ENCODE measurements around the gene TMED9. TPM values are rescaled to one million over a fixed set of nuclear protein-coding genes. Genes with fewer than 3 reads are reported as not detected.

Gene TMED9
- total and polyA plus RNA-seq, 9 of the 15 experiments (the other 6 are each of a cell fraction or from before 2014, with no cell fraction given): 43.7 to 301 (median 90.0) TPM

DNA sequence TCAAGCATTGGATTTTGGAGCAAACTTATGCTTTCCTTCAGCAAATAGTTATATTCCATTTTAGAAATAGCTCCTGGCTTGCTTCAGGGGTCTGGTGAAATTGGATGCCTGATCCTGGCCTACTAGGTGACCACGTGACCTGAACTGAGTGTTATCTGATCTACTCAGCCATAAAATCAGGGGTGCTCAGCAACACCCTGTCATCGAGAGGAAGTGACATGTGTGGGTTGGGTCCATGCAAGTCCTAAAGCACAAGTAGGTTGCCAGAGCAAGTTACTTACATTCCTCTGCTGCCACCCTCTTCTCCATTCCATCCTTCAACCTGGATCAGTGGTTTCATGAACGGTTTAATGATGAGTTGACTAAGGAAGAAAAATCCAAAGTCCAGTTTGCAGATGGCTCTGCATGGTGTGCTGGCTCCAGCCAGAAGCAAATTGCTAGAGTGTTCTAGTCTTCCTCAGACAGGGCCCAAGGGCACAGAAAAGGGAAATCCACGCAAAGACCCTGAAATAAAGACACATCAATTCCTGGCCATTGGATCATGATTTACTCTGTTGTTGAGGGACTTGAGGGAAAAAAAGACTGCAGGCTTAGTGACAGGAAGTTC is 34.9 kb upstream of the TMED9 start (continued):
- TF ChIP-seq, protein P1, sequence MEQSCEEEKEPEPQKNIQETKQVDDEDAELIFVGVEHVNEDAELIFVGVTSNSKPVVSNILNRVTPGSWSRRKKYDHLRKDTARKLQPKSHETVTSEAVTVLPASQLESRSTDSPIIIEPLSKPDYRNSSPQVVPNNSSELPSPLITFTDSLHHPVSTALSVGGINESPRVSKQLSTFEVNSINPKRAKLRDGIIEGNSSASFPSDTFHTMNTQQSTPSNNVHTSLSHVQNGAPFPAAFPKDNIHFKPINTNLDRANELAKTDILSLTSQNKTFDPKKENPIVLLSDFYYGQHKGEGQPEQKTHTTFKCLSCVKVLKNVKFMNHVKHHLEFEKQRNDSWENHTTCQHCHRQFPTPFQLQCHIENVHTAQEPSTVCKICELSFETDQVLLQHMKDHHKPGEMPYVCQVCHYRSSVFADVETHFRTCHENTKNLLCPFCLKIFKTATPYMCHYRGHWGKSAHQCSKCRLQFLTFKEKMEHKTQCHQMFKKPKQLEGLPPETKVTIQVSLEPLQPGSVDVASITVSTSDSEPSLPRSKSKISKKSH (CRISPR knock-in tag; IDR thresholded peaks at IDR 0.05): no peak
- TF ChIP-seq CTBP1 (IDR thresholded peaks at IDR 0.05; ENCODE audit: borderline replicate concordance): peak; percentile 42; the same call in 1 of the 2 replicates
- TF ChIP-seq, protein P2, sequence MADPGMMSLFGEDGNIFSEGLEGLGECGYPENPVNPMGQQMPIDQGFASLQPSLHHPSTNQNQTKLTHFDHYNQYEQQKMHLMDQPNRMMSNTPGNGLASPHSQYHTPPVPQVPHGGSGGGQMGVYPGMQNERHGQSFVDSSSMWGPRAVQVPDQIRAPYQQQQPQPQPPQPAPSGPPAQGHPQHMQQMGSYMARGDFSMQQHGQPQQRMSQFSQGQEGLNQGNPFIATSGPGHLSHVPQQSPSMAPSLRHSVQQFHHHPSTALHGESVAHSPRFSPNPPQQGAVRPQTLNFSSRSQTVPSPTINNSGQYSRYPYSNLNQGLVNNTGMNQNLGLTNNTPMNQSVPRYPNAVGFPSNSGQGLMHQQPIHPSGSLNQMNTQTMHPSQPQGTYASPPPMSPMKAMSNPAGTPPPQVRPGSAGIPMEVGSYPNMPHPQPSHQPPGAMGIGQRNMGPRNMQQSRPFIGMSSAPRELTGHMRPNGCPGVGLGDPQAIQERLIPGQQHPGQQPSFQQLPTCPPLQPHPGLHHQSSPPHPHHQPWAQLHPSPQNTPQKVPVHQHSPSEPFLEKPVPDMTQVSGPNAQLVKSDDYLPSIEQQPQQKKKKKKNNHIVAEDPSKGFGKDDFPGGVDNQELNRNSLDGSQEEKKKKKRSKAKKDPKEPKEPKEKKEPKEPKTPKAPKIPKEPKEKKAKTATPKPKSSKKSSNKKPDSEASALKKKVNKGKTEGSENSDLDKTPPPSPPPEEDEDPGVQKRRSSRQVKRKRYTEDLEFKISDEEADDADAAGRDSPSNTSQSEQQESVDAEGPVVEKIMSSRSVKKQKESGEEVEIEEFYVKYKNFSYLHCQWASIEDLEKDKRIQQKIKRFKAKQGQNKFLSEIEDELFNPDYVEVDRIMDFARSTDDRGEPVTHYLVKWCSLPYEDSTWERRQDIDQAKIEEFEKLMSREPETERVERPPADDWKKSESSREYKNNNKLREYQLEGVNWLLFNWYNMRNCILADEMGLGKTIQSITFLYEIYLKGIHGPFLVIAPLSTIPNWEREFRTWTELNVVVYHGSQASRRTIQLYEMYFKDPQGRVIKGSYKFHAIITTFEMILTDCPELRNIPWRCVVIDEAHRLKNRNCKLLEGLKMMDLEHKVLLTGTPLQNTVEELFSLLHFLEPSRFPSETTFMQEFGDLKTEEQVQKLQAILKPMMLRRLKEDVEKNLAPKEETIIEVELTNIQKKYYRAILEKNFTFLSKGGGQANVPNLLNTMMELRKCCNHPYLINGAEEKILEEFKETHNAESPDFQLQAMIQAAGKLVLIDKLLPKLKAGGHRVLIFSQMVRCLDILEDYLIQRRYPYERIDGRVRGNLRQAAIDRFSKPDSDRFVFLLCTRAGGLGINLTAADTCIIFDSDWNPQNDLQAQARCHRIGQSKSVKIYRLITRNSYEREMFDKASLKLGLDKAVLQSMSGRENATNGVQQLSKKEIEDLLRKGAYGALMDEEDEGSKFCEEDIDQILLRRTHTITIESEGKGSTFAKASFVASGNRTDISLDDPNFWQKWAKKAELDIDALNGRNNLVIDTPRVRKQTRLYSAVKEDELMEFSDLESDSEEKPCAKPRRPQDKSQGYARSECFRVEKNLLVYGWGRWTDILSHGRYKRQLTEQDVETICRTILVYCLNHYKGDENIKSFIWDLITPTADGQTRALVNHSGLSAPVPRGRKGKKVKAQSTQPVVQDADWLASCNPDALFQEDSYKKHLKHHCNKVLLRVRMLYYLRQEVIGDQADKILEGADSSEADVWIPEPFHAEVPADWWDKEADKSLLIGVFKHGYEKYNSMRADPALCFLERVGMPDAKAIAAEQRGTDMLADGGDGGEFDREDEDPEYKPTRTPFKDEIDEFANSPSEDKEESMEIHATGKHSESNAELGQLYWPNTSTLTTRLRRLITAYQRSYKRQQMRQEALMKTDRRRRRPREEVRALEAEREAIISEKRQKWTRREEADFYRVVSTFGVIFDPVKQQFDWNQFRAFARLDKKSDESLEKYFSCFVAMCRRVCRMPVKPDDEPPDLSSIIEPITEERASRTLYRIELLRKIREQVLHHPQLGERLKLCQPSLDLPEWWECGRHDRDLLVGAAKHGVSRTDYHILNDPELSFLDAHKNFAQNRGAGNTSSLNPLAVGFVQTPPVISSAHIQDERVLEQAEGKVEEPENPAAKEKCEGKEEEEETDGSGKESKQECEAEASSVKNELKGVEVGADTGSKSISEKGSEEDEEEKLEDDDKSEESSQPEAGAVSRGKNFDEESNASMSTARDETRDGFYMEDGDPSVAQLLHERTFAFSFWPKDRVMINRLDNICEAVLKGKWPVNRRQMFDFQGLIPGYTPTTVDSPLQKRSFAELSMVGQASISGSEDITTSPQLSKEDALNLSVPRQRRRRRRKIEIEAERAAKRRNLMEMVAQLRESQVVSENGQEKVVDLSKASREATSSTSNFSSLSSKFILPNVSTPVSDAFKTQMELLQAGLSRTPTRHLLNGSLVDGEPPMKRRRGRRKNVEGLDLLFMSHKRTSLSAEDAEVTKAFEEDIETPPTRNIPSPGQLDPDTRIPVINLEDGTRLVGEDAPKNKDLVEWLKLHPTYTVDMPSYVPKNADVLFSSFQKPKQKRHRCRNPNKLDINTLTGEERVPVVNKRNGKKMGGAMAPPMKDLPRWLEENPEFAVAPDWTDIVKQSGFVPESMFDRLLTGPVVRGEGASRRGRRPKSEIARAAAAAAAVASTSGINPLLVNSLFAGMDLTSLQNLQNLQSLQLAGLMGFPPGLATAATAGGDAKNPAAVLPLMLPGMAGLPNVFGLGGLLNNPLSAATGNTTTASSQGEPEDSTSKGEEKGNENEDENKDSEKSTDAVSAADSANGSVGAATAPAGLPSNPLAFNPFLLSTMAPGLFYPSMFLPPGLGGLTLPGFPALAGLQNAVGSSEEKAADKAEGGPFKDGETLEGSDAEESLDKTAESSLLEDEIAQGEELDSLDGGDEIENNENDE (IDR thresholded peaks at IDR 0.05; ENCODE audit: low read depth, low read length): no peak
- peak; percentile 87 for TF ChIP-seq CREM (IDR thresholded peaks at IDR 0.05; ENCODE audit: low read depth)
- TF ChIP-seq, protein P3, sequence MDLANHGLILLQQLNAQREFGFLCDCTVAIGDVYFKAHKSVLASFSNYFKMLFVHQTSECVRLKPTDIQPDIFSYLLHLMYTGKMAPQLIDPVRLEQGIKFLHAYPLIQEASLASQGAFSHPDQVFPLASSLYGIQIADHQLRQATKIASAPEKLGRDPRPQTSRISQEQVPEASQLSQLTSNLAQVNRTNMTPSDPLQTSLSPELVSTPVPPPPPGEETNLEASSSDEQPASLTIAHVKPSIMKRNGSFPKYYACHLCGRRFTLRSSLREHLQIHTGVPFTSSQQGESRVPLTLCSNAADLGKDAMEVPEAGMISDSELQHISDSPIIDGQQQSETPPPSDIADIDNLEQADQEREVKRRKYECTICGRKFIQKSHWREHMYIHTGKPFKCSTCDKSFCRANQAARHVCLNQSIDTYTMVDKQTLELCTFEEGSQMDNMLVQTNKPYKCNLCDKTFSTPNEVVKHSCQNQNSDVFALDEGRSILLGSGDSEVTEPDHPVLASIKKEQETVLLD (IDR thresholded peaks at IDR 0.05): peak; percentile 13; the same call in 1 of the 2 replicates
- TF ChIP-seq ATF7 (IDR thresholded peaks at IDR 0.05): peak; percentile 55; the same call in 1 of the 2 replicates
- no peak for TF ChIP-seq ZNF699 (CRISPR knock-in tag; IDR thresholded peaks at IDR 0.05; ENCODE audit: insufficient replicate concordance)
- no peak for TF ChIP-seq NCOA6 (IDR thresholded peaks at IDR 0.05)
- TF ChIP-seq HNRNPK (IDR thresholded peaks at IDR 0.05; ENCODE audit: low read depth, low read length, poor library complexity, severe bottlenecking): no peak
- TF ChIP-seq TCF7 (IDR thresholded peaks at IDR 0.05; ENCODE audit: borderline replicate concordance): no peak
- TF ChIP-seq PHF8 (IDR thresholded peaks at IDR 0.05; ENCODE audit: borderline replicate concordance, low read length): peak; percentile 10; the same call in 1 of the 2 replicates
- no peak for TF ChIP-seq PTBP1 (IDR thresholded peaks at IDR 0.05; ENCODE audit: low read depth, low read length)
- TF ChIP-seq MEF2A (IDR thresholded peaks at IDR 0.05; ENCODE audit: control insufficient read depth, low read depth, low read length): no peak
- no peak for TF ChIP-seq ZNF76 (CRISPR knock-in tag; IDR thresholded peaks at IDR 0.05; ENCODE audit: borderline replicate concordance)

Measured in K562 (cell line).